GM21526 (cell line): ENCODE data around the gene CCDC43.
"Not testable (repeated sequence)": the region's sequence is repeated elsewhere in the genome, so short reads cannot be mapped to it uniquely, and the experiment has no call there.

Source experiments
- ATAC-seq: cut with Tn5 transposase; IDR thresholded peaks from one replicate; pipeline ENCODE4 v1.9.1; 2021; ENCODE audit warnings: moderate library complexity; ENCODE audit not compliant: unreplicated experiment, low FRiP score

Gene CCDC43, protein sequence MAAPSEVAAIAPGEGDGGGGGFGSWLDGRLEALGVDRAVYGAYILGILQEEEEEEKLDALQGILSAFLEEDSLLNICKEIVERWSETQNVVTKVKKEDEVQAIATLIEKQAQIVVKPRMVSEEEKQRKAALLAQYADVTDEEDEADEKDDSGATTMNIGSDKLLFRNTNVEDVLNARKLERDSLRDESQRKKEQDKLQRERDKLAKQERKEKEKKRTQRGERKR

DNA sequence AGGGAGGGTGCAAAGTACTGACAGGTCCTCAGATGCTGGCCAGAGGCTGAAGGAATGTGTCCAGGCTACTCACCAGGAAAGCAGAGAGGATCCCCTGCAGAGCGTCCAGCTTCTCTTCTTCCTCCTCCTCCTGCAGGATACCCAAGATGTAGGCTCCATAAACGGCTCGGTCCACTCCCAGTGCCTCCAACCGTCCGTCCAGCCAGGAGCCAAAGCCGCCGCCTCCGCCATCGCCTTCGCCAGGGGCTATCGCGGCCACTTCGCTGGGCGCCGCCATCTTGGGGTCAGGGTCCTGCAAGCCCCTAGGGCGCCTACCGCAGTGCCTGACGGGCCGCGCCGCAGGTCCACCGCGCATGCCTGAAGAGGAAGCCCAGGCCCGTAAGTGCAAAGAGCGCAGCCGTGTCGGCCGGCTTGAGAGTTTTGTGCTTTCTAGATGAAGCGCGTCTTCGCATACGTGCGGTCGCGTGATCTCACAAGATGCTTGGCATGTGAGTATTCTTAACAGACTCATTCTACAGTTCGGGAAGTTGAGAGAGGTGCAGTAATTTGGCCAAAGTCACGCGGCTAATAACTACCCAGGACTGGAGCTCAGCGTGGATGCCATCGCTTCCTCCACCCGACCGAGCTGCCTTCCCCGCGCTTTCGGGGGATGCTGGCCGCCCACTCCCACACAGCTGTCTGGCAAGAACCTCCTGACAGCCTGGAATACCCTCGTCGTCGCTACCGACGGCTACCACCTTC, at the start of gene CCDC43:
CCDC43 (minus strand) TSS at position 300 of the 741 bp plus-strand sequence; CDS start at position 277, 23 bp downstream.
- ATAC-seq: peak; percentile 77

DNA sequence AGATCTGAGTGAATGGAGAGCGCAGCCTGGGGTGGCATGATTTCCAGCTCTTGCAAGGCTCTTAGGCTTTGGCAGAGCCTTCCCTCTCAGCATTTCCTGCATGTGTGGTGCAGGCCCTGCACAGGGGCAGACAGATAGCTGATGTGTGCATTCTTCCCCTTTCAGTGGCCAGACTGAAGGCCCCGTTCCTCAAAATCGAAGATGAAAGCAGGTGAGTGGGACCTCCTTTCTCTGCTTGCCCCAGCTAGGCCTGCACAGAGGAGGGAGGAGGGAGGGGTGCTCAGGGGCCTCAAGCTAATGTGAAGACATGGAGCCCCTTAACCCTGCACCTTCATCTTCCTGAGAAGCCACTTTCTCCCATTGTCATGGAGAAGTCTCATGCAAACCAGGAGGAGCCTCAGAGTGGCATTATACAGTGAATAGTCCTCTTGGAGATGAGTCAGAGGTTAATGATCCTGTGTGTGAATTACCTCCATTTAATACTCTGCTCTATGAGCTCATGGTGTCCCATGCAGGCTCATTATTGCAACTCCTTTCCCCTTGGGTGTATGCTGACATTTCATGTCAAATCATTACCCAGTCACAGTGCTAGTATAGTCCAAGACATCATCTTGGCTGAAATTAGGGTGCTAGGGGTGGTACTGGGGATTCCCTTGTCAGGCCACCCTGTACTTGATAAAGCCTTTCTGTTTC, 48.8 kb upstream of the CCDC43 start:
- ATAC-seq: no peak

DNA sequence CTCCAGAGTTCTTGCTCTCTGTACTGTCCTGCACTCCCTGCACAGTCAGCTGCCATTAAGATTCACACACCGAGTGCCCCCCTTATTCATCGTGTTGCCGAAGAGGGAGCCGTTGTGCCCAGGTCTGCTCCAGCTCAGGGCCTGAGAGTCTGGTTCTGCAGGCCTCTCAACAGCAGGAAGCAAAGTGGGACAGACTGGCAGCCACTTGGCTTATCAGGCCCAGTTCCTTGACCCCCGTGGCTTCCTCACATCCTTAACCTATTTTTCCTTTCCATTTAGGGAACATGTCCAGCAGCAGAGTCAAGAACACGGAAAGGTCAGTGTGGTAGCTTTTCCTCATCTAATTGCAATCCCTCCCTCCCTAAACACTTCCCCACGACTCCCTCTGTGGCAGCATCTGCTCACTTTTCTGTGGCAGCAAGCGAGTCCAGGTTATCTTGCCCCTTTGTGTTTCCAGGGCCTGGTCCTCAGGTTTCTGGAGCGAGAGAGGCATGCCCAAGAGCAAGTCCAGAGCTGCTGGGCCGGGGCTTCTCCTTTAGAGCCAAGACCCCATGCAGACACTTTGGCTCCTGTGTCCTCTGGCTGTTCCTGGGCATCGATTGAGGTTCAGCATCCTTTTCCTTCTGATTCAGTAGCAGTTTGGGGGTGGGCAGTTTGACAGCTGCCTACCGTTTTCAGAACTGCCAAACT, 47.1 kb upstream of the CCDC43 start:
- no peak for ATAC-seq

DNA sequence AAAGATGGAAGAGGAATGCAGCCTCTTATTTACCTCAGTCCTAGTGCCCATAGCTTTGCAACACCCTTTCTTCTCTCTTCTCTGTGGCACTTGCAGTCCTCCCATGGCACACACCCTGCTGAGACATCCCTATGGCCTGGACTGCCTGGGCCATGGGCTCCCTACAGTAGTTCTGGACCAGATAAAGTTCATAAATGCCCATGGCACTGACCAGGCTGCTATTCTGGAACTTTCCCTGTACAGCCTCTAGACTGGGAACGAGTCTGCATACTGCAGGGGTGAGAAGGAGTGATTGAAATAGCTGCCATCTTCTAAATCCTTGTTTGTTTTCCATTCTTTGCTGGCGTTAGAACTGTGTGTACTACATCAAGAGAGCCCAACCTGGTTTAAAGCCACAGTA, 44.7 kb upstream of the CCDC43 start:
- ATAC-seq: no peak

DNA sequence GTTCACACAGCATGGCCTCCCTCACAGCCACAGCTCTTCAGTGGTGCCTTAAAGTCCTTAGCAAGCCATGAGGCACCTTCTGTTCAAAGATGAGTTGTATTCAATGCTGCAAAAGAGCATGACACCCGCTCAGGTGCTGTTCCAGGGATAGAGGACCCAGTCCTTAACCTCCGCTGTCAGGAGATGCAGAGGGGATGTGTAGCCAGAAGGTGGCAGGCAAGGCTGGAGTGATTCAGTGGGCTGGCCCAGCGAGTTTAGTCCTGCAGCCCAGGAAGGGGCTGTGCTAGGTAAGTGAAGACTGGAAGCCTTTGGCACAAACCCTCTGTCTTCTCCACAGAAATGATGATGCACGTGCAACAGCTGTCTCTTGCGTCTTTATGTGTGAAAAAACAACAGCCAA, 44.2 kb upstream of the CCDC43 start:
- no peak for ATAC-seq

DNA sequence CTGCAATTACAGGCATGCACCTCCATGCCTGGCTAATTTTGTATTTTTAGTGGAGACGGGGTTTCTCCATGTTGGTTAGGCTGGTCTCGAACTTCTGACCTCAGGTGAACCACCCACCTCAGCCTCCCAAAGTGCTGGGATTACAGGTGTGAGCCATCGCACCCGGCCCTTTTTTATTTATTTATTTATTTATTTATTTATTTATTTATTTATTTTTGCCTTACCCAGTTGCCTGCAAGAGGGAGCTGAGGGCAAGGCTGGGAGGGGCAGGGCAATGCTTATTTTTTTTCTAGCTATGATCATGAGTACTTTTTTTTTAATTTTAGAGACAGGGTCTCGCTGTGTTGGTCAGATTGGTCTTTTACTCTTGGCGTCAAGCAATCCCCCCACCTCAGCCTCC, 36.5 kb upstream of the CCDC43 start:
- not testable (repeated sequence) for ATAC-seq

DNA sequence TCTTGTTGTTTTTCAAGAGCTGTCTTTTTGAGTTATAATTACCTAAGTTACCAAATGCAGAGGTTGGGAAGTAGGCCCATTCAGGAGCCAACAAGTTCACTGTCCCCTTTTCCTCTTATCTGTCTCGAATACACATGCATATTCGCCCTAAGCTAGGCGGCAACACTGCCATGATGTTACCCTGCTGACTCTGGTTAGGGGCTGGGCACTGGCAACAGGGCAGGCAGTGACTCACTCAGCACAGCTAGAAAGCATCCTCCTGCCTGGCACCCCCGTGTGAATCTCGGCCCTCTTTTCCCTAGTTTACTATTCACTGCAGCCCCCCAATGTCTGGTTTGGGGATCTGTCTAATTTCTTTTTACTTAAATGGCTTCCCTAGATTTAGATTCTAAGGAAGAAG, 32.7 kb upstream of the CCDC43 start:
- no peak for ATAC-seq

DNA sequence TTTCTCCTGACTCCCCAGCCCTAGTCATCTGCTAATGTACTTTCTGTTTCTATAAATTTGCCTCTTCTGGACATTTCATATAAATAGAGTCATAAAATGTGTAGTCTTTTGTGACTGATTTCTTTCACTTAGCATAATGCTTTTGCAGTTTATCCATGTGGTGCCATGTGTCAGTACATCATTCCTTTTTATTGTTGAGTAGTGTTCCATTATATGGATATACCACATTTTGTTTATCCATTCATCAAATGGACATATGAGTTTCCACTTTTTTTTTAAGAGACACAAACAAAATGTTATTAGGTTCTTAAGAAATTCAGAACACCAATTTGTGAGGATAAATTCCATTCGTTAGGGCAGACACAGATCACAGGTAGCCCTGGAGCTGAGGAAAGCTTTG, 29.9 kb upstream of the CCDC43 start:
- ATAC-seq: no peak

DNA sequence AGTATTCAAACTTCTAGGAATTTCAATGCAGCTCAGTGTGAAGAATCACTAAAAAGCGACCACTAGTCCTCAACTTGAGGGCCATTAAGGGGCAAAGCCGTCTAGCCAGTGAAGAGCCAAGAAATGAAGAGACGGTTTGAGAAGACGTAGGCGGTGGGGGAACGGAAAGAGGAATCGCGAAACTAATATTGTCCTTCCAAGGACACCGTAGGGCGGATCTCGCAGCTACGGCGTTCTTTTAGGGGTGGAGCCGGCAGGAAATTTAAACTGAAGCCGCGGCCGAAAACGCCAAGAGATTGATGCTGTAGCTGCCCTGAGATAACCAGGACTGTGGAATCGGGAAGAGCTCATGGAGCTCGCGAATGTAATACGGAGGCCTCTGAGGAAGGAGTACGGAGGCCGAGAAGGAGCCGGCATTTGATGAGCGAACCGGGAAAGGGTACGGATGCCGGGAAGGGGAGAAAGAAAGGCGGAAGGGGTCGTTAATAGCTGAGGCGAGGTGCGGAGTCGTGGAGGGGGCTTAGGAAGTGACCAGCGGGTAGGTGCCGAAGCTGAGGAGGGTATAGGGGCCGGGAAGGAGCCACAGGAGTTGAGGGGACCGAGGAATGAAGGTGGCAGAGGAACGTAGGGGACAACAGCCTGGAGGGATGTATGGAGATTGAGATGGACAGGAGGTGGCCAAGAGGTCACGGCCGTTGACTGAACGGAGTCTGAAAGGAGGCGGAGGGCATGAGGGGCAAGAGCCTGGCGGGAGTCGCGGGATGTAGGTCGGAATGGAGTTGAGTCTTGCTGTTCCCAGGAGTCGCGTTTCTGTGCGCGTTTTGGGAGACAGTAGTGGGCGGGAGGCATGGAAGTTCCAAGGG, 19.1 kb upstream of the CCDC43 start, which contains the start of gene DBF4B:
DBF4B (plus strand) TSS at position 265 of the 863 bp plus-strand sequence; CDS start at position 421, 156 bp downstream.
- peak; percentile 76 for ATAC-seq

DNA sequence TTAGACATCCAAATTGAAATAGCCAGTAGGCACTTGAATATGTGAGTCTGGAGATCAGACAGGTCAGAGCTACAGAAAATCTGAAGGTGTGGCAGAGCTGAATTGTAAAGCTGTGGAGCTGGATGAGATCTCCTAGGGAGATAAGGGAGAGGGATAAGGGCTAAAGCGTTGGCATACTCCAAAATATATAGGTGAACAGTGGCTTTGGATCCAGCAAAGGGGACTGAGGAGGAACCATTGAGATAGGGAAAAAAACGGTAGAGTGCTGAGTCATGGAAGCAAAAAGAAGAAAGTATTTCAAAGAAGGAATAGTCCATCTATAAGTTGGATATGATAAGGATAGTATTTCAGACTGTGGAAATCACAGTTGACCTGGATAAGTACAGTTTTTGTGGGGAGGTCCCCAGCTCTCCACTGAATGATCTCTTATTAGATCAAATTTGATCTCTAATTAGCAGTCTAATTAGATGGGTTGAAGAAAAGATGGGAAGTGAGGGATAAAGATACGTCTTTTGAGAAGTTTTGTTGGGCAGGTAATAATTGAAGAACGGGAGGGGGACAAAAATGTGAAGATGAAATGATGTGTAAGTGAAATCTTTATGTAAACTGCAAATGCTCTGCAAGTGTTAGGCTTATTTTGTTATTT, 18.3 kb upstream of the CCDC43 start:
- ATAC-seq: no peak

DNA sequence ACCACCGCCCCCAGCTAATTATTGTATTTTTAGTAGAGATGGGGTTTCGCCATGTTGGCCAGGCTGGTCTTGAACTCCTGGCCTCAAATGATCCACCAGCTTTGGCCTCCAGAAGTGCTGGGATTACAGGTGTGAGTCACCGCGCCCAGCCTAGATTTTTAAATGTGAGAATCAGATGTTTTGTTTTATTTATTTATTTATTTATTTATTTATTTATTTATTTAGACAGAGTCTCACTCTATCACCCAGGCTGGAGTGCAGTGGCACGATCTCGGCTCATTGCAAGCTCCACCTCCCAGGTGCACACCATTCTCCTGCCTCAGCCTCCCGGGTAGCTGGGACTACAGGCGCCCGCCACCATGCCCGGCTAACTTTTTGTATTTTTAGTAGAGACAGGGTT, 10.7 kb upstream of the CCDC43 start:
- ATAC-seq: not testable (repeated sequence)

DNA sequence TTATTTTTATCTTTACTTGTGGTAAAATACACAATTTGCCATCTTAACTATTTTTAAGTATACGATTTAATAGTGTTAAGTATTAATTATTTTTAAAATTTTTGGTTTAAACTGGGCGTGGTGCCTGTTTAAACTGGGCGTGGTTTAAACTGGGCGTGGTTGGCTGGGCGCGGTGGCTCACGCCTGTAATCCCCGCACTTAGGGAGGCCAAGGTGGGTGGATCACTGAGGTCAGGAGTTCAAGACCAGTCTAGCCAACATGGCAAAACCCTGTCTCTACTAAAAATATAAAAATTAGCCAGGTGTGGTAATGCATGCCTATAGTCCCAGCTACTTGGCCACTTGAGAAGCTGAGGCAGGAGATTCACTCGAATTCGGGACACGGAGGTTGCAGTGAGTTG, 4.0 kb upstream of the CCDC43 start:
- no peak for ATAC-seq

DNA sequence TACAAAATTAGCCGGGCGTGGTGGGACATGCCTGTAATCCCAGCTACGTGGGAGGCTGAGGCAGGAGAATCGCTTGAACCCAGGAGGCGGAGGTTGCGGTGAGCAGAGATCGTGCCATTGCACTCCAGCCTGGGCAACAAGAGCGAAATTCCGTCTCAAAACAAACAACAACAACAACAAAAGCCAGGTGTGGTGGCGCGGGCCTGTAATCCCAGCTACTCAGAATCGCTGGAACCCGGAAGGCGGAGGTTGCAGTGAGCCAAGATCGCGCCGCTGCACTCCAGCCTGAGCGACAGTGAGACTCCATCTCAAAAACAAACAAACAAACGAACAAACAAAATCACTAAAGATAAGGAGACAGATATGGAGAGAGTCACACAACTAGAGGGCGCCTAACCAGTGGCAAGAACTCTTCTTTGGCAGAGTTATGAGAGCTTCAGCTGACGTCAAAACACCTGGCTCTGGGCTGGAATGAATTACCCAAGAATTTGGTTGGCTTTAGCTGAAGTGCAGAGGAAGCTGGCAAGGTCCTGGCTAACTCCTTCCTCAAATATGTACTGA, 1.2 kb upstream of the CCDC43 start:
- not testable (repeated sequence) for ATAC-seq

DNA sequence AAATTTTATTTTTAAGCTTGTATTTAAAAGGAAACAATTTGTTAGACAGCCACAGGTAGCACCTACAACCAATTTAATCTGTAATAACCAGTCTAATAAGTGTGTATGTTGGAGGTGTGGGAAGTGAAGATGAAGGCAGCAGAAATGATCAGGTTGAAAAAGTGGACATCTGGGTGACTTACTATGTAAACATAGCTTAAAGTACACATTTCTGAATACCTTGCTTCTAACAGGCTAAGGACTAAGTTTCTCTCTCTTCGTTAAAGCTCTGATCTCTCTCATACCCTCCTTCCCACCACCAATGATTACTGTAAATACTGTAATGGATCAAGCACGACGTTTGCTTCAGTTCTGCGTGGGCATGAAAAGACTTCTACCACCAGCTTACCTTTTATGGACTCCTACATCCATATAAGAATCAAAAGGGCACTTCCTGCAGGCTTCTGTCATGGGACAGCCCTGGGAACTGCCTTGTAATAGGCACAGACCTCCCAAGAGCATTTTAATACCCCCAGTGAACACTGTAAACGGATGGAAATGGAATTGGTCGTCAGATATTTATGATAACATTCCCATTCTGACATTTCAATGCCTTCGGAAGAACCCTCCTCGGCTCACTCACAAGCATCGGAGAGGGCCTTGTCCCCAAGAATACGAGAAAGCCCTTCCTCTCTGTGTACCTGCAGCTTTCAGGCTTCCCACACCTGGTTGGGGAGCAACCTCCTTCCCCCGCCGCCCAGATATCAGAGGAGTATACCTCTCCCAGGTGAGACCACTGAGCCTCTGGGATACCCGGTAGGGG, 700 bp downstream of the CCDC43 start:
- ATAC-seq: no peak

DNA sequence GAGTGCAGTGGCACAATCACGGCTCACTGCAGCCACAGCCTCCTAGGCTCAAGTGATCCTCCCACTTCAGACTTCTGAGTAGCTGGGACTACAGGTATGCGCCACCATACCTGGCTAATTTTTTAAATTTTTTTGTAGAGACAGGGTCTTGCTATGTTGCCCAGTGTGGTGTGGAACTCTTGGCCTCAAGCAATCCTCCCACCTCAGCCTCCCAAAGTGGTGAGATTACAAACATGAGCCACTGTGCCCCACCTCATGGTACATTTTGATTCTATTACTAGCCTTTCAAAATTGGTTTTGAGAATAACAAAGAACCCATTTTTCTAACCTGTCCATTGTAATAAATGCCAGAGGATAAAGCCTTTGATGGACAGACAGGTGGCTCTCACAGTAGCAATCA, 1.4 kb downstream of the CCDC43 start:
- no peak for ATAC-seq

DNA sequence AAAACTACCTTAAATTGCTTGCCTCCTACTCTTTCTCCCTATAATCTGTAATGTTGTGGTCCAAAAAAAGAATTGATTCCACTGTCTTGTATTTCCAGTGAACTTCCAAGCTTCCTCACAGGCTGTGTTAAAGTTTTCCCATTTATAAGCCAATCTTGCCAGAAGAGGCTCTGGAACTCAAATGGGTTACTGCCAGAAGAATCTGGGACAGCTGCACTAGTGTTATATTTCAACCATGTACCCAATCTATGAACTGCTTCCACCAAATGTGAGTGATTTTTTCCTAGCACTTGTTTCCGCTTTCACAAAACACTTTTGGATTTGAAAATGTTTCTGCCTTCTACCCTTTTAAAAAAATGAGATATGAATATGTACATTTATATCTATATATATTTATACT, 1.8 kb downstream of the CCDC43 start:
- no peak for ATAC-seq

DNA sequence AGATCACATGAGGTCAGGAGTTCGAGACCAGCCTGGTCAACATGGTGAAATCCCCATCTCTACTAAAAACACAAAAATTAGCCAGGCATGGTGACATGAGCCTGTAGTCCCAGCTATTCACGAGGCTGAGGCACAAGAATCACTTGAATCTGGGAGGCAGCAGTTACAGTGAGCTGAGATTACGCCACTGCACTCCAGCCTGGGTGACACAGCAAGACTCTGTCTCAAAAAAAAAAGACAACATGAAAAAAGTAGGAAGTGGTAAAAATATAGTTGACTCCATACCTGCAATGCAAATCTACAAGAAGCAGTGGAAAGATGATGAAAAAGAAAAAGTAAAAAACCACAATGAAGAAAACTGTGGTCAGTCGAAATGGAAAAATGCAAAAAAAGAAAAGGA, 6.3 kb downstream of the CCDC43 start:
- ATAC-seq: not testable (repeated sequence)

DNA sequence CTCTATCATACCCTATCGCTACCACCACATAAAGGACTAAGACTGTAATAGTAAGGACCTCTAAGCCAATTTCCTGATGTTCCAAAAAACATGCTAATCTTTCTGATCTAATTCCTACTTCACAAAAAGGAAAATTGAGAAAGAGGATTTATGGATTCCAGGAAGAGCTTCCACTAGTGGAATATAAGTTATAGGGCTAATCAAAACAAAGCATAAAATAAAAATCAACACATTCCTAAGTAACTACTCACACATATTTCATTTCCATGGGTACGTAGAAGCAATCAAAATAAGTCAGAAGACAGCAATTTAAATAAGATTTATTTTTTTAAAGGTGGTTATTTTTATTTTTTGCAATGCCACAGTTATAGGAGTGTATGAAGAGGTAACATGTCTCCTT, 12.4 kb downstream of the CCDC43 start:
- ATAC-seq: no peak
